RWPE2 (cell line): ENCODE results near the gene C19orf44.
A peak's percentile ranks its signal among the peaks of the same experiment; 100 is the strongest.
"Not testable (repeated sequence)": the region's sequence is repeated elsewhere in the genome, so short reads cannot be mapped to it uniquely, and the experiment has no call there.

Experiments
- ATAC-seq: fragments of 200-7000 bp; cut with Tn5 transposase; 3 replicates; pipeline ENCODE4 v1.9.1; 2021; ENCODE audit warnings: low read depth
- DNase-seq: peaks from one replicate; pipeline ENCODE4 v3.0.0-alpha.2; 2020; ENCODE audit warnings: low spot score
- H3K27ac ChIP-seq: fragments of 450-650 bp; 2 replicates; pipeline ENCODE4 v1.5.1; 2017; ENCODE audit warnings: mild to moderate bottlenecking; ENCODE audit not compliant: poor library complexity, severe bottlenecking
- H3K27me3 ChIP-seq: fragments of 250-450 bp; sonication (Bioruptor Pico); 2 replicates; pipeline ENCODE4 v1.5.1; 2021; ENCODE audit warnings: mild to moderate bottlenecking, moderate library complexity; ENCODE audit not compliant: insufficient read depth, poor library complexity, severe bottlenecking
- H3K36me3 ChIP-seq: fragments of 250-450 bp; sonication (Bioruptor Pico); 2 replicates; pipeline ENCODE4 v1.5.1; 2020; ENCODE audit warnings: low read depth, mild to moderate bottlenecking, moderate library complexity
- H3K4me1 ChIP-seq: fragments of 250-450 bp; sonication (Bioruptor Pico); 2 replicates; pipeline ENCODE4 v1.5.1; 2021; ENCODE audit warnings: mild to moderate bottlenecking, moderate library complexity; ENCODE audit not compliant: insufficient read depth, poor library complexity, severe bottlenecking
- H3K4me3 ChIP-seq: fragments of 250-450 bp; sonication (Bioruptor Pico); 2 replicates; pipeline ENCODE4 v1.5.1; 2021; ENCODE audit warnings: mild to moderate bottlenecking, moderate library complexity; ENCODE audit not compliant: severe bottlenecking
- H3K9me3 ChIP-seq: fragments of 250-450 bp; sonication (Bioruptor Pico); 2 replicates; pipeline ENCODE4 v1.5.1; 2021; ENCODE audit warnings: mild to moderate bottlenecking, moderate library complexity; ENCODE audit not compliant: severe bottlenecking
- CTCF ChIP-seq: fragments of 450-650 bp; IDR thresholded peaks from one replicate; pipeline ENCODE4 v1.5.1; 2017; ENCODE audit warnings: mild to moderate bottlenecking, moderate library complexity; ENCODE audit not compliant: poor library complexity, severe bottlenecking

Gene C19orf44

GRCh38 chr19:16476401-16476800, 19.8 kb upstream of the C19orf44 start:
- no peaks in the 10 kb centered on the region for H3K4me1 ChIP-seq
- no peak for DNase-seq
- H3K27me3 ChIP-seq, result no peaks in the 10 kb centered on the region
- ATAC-seq, result no peak
- peaks cover 4% of the 10 kb centered on the region for H3K9me3 ChIP-seq
- H3K36me3 ChIP-seq, result no peaks in the 10 kb centered on the region
- no peak for TF ChIP-seq CTCF
- H3K27ac ChIP-seq, result no peak overlapping the region
- no peak overlapping the region for H3K4me3 ChIP-seq

GRCh38 chr19:16477311-16477710, 18.9 kb upstream of the C19orf44 start:
- H3K4me3 ChIP-seq, result no peak overlapping the region
- DNase-seq (no peak), ATAC-seq (peak; percentile 31; the same call in 1 of the 3 replicates)
- TF ChIP-seq CTCF, result no peak
- no peaks in the 10 kb centered on the region for H3K4me1 ChIP-seq
- peaks cover 4% of the 10 kb centered on the region for H3K9me3 ChIP-seq
- H3K36me3 ChIP-seq, result no peaks in the 10 kb centered on the region
- H3K27ac ChIP-seq, result no peak overlapping the region
- no peaks in the 10 kb centered on the region for H3K27me3 ChIP-seq

- Histone ChIP-seq H3K36me3 (no peaks in the 10 kb centered on the region), H3K4me3 (no peak overlapping the region), H3K9me3 (no peaks in the 10 kb centered on the region), H3K27ac (no peak overlapping the region), H3K4me1 (no peaks in the 10 kb centered on the region), H3K27me3 (no peaks in the 10 kb centered on the region)
- ATAC-seq, result no peak
- TF ChIP-seq CTCF, result no peak
- no peak for DNase-seq
Observed at GRCh38 chr19:16482745-16483144, 13.4 kb upstream of the C19orf44 start.

GRCh38 chr19:16486476-16486875, 9.7 kb upstream of the C19orf44 start:
- not testable (repeated sequence) for ATAC-seq

GRCh38 chr19:16496613-16496983, 404 bp downstream of the C19orf44 start:
- H3K27ac ChIP-seq, result no peak overlapping the region
- ATAC-seq, result peak; percentile 1; the same call in 2 of the 3 replicates
- no peaks in the 10 kb centered on the region for H3K36me3 ChIP-seq
- DNase-seq, result no peak
- no peaks in the 10 kb centered on the region for H3K27me3 ChIP-seq
- no peaks in the 10 kb centered on the region for H3K9me3 ChIP-seq
- no peaks in the 10 kb centered on the region for H3K4me1 ChIP-seq
- TF ChIP-seq CTCF, result no peak
- H3K4me3 ChIP-seq, result peak overlapping the region; percentile 76

More at GRCh38 chr19:16486476-16486875, 9.7 kb upstream of the C19orf44 start:
- not testable (repeated sequence) for H3K9me3 ChIP-seq, H3K36me3 ChIP-seq, H3K27me3 ChIP-seq, H3K4me3 ChIP-seq, H3K27ac ChIP-seq, DNase-seq, H3K4me1 ChIP-seq
